HG03045 (cell line): Measurements from ENCODE around the gene LUM.

Experiments
- ATAC-seq: cut with Tn5 transposase; IDR thresholded peaks from one replicate; pipeline ENCODE4 v1.9.1; 2021; ENCODE audit warnings: mild to moderate bottlenecking, moderate library complexity; ENCODE audit not compliant: unreplicated experiment

LUM gene

DNA sequence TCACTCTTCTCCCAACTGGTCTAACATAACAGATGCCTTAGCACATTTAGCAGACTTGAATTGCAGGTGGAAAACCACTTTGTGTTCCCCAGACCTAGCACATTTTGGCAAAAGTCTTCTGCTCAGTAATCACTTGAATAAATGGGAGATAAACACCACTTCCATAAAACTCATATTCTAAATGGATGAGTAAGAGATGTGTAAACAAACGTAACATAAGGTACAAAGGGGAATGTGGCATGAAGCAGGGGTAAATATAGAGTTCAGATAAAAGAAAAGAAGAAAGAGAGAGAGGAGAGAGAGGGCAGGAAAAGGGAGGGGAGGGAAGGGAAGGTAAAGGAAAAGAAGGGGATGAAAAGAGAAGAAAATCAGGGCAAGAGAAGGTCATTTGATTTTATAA lies 36.4 kb downstream of the LUM start:
- no peak for ATAC-seq

DNA sequence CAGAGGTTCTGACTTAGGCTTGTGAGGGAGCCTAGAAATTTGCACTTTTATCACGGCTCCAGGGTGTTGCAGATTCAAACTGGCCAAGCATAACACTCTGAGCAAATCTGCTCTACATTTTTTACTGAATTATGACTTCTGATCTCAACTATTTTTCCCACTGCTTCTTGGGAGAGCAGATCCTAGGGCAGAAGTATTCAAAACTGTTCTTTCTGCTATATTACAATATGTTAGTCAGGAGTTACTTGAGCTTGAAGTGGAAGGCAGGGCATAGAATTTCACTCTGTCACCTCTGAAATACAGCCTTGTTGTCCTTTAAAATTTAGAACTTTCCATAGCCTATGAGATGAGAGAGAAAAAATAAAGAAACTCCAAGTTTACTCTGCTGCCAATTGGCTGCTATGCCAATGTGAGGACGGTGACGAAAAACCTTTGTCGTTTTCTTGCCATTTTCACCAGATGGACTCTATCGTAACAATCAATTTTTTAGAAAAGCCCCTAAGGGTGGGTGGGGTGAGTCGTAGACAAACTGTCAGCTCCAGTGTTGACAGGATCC lies 37.1 kb downstream of the LUM start:
- ATAC-seq, result no peak

DNA sequence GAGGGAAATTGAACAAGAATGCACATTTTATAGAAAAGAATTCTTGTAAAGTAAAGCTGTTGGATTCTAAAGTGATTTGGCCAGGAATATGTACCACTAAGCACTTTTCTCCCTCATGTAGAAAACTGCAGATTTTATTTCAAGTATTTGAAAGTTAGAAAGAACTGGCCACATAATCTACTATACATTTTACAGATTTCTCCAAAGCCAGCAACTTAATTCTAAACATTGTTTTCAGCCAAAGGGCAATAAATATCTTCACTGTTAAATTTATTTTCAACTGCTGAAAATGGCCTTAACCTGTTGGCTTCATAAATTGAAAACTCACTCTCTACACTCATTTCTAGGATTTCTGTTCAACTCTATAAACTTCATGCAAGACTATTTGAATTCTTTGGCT lies 37.9 kb downstream of the LUM start:
- no peak for ATAC-seq

DNA sequence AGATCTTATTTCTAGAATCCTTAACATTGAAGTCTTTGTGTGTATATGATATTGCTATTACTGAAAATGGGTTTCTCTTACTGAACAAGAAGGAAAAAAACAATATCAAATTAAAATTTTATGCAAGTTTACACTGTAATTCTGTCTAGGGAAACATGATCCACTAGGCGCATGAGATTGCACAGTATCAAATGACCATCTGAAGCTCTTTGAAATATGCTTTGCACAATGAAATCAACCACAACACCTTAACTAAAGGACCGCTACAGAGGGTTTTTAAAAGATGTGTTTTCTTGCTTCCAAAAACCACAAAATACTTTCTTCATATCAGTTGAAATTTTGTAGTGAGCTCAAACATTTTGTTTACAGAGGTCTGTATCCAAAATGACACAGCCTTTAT lies 38.4 kb downstream of the LUM start:
- no peak for ATAC-seq

DNA sequence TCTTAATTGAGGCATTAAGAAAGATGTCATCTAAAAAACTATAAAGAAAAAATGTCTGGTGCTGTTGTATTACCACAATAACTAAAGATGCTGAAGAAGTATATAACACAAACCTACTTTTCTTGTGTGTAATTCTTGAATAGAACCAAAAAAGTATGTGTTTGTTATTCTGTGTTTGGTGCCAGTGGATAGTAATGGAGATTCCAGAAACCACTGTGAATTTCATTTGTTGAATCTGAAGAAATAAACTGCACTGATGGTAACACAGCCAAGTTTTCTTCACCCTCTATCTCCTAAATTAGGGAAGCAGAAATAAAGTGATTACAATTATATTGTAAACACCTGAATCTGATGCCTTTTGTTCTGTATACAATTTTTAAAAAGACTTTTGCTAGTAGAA lies 40.4 kb downstream of the LUM start:
- no peak for ATAC-seq

DNA sequence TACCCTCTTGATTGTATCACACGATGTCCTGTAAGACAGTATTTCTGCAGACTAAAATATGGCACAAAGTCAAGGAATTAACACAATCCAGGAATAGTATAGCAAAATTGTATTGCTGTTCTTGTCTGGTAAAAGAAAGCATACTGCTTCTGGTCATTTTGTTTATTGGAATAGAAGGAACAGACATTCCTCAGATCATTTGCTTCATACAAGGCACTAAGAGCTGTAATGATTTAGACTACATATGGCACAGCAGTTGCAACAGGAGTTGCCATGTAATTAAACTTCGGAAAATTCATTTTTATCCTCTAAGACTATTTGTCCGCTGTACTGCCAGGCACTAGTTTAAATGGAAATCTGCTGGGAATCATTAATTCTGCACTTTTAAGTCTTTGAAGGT lies 45.9 kb downstream of the LUM start:
- no peak for ATAC-seq

DNA sequence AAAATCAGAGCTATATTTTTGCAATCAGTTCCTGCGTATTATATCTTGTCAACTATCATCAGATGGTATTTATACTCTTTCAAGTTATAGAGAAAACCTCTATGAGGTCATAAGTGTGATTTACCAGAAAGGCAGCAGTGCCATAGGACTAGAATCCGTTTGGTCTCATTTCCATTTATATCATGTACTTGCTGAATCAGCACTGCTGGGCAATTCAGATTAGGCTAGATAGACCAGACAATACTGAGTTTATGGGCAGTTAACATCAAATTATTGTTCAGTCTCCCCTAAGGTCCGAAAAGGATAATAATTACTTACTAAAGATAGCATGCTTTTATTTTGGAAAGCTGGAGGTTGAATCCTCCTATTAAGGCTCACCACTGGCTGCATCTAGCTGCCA lies 46.7 kb downstream of the LUM start:
- no peak for ATAC-seq

DNA sequence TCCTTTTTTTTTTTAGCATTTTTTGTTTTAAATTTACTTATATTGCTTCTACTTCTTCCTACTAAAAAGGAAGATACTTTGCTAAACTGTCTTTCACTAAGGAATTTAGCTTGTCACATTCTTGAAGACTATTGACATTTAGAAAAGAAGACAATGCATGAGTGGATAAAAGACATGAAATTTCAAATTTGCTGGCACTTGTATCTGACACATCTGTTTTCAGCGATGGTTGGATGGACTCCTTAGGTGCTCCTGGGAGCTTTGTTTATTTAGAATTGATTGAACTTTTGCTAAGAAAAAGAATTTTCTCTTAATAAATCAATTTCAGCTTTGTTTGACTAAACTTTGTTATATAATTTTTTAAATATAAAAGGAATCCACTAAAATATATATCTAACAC lies 50.2 kb downstream of the LUM start:
- ATAC-seq, result no peak

DNA sequence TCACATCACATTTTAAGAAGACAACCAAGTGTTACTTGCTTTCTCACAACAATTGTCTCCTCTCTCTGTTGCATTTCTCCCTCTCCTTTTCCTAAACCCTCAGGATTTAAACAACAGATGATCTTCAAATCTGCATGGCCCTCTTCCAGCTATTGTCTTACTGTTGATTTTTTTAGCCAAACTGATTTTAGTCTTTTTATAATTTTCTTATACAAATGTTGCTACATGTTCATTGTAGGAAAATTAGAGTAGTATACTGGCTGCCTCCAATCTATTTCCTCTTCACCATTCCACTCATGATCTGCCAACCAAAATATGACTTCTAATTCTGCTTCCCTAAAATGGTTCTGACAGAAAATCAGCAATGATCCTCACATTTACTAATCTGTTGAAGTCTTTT lies 52.1 kb downstream of the LUM start:
- no peak for ATAC-seq

DNA sequence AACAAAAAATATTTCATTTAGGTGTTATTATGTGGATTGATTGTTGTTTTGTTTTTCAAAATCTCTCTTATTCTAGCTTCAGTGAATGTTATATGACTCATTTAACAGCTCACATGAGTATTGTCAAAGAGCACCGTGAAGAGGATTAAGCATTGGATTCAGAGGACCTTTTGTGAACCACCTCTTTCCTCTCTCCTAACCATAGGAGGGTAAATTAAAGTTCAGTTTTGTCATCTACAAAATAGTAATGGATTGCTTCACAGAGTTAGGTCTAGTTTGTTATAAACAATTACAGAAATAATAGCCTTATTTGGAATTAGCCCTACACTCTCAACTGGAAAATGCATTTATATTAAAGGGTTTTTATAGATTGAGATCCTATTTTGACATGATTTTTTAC lies 52.5 kb downstream of the LUM start:
- no peak for ATAC-seq

DNA sequence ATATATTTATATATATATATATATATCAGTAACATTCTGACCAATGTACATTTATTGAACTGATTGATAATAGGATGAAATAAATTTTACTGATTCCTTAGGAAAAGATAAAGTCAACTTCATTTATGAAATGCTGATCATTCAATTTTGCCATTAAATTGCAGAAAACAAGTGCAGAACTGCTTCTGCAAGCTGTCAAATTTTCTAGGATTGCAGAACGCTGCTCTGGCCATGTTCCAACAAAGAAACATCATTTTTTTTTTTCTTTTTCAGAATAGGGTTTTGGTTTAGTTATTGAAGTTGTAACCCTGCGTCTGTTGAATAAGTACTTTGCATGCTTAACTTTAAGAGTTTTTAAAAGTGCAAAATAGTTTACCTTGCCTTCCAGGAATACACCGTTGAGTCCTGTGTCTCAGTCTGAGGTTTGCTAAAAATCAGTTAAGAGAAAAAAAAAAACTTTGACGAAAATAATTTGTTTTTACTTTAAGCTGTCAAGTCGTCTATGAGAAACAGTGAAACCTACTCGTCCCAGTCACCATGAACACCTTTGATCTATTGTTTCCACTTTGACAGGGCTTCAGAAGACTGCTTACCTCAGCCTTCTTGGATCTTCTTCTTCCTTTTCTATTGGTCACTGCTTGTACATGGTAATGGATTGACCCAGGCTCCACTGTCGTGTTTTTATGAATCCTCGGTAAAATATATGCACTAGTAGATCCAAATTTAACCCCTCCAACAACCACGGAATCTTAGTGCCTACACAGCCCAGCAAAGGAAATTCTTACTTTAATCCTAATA lies 53.7 kb downstream of the LUM start, which contains the start of gene KERA:
KERA (minus strand) TSS at position 657 of the 798 bp plus-strand sequence. CDS start 1,743 bp downstream, outside the sequence.
- ATAC-seq, result no peak

DNA sequence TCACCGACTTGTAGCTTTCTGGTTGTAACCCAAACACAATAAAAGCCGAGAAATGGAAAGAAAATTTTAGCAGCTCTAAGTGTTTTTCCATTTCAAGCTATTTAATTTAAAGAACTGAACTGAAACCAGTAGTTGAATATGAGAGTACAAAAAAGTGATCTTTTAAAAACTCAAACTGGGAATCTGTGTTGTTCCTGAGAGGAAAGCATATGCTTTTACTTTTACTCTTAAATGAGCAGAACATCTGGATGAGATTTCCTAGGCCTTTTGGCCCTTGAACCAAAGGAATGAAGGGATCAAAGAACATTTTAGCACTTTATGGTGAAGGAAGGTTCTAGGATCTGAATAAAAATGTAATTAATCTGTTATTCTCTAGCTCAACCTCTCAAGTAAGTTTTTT lies 54.8 kb downstream of the LUM start:
- ATAC-seq, result no peak

DNA sequence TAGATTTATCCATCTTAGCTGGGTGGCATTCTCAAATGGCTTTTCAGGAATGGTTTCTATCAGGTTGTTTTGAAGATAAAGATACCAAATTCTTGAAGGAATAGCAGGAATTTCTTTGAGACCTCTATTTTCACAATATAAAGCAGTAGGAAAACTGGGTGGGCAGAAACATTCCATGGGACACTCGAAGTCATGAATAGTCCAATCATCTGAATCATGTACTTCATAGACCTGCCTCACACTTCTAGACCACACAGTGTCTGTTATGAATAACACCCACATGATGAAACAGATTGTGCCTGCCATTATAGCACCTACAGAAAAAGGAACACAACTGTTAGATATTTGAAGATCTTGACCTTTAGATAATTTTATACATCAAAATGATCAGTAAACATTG lies 55.3 kb downstream of the LUM start:
- ATAC-seq, result no peak

DNA sequence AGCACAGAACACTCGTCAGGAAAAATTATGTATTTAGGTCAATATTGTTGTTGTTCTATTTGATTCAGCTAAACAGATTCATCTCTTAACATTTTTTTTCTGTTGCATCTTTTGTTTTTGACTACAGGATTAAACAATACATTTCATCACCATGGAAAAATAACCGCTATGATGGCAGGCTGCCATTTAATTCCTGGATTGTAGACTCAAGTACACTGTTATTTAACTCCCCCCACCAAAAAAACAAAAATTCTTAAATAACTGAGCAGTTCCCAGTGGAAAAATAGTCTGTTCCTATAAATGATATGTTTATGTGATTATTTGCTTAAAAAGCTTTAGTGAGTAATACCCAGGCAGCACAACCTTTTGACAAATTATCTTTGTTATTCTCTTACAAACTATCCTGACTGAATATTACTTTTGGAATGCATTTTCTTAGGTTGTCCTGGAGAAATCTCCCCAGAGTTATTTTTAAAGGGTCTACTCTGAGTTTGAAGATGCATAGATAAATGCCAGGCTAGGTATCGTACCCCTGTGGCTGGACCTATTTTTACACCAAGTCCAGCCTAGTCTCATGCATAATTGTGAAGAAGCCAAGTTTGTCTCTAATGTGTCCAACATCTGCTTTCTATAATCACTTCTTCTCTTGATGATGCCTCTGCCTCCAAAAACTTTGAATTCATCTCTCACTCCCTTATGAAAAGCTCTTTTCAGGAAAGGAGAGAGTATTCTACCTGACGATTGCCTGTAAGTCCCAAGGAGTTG lies 57.2 kb downstream of the LUM start:
- ATAC-seq, result no peak
